Measurements from ENCODE around the gene SAMD3.
"Not testable (repeated sequence)": the region's sequence is repeated elsewhere in the genome, so short reads cannot be mapped to it uniquely, and the experiment has no call there.

The SAMD3 gene

GRCh38 chr6:130170160-130170559, 52.6 kb downstream of the SAMD3 start:
- DNase-seq, result not testable (repeated sequence)

- DNase-seq, result no peak
These were observed 55.1 kb downstream of the SAMD3 start for GRCh38 chr6:130167655-130168054.

- no peak for DNase-seq
These were observed 58.5 kb downstream of the SAMD3 start for GRCh38 chr6:130164251-130164650.

- DNase-seq, result no peak
These were observed 59.5 kb downstream of the SAMD3 start for GRCh38 chr6:130163266-130163665.

- no peak for DNase-seq
These were observed 60.3 kb downstream of the SAMD3 start for GRCh38 chr6:130162421-130162820.

GRCh38 chr6:130161683-130162404, 60.9 kb downstream of the SAMD3 start:
- no peak for DNase-seq

GRCh38 chr6:130159956-130160355, 62.8 kb downstream of the SAMD3 start:
- DNase-seq, result no peak

GRCh38 chr6:130158548-130158947, 64.2 kb downstream of the SAMD3 start:
- no peak for DNase-seq

- no peak for DNase-seq
These were observed 64.7 kb downstream of the SAMD3 start for GRCh38 chr6:130158056-130158455.

GRCh38 chr6:130156908-130157307, 65.8 kb downstream of the SAMD3 start:
- DNase-seq, result no peak

- no peak for DNase-seq
These were observed 69.7 kb downstream of the SAMD3 start for GRCh38 chr6:130152908-130153510.

GRCh38 chr6:130150906-130151305, 71.8 kb downstream of the SAMD3 start:
- no peak for DNase-seq

- not testable (repeated sequence) for DNase-seq
These were observed 73.7 kb downstream of the SAMD3 start for GRCh38 chr6:130149016-130149415.

GRCh38 chr6:130148181-130148580, 74.6 kb downstream of the SAMD3 start:
- DNase-seq, result peak in 1 of 2 donors; percentile 35

GRCh38 chr6:130147111-130147510, 75.6 kb downstream of the SAMD3 start:
- no peak for DNase-seq

GRCh38 chr6:130143709-130144108, 79.0 kb downstream of the SAMD3 start:
- no peak for DNase-seq

- DNase-seq, result no peak
These were observed 82.7 kb downstream of the SAMD3 start for GRCh38 chr6:130140084-130140483.

GRCh38 chr6:130138909-130139242, 83.9 kb downstream of the SAMD3 start:
- no peak for DNase-seq

- DNase-seq, result peak in 1 of 2 donors; percentile 33
These were observed 84.4 kb downstream of the SAMD3 start for GRCh38 chr6:130138116-130138908.

GRCh38 chr6:130136798-130137197, 86.0 kb downstream of the SAMD3 start:
- DNase-seq, result no peak

- peak in 1 of 2 donors; percentile 32 for DNase-seq
These were observed 88.2 kb downstream of the SAMD3 start for GRCh38 chr6:130134582-130134981.

GRCh38 chr6:130132286-130132701, 90.5 kb downstream of the SAMD3 start:
- DNase-seq, result peak; percentile 68 to 83

GRCh38 chr6:130129762-130130246, 92.9 kb downstream of the SAMD3 start:
- no peak for DNase-seq

GRCh38 chr6:130128326-130128725, 94.4 kb downstream of the SAMD3 start:
- DNase-seq, result no peak
